WI38 (cell line): Measurements from ENCODE around the gene TSPAN13.

Experiments
- H3K4me3 ChIP-seq: 2 replicates; pipeline ENCODE4 v1.5.1; 2011; ENCODE audit warnings: low read depth, mild to moderate bottlenecking, control low read depth, low read length
- TF ChIP-seq, protein P1 (sequence below): IDR thresholded peaks from 2 replicates; pipeline ENCODE4 v1.5.1; 2012; ENCODE audit warnings: low read depth, mild to moderate bottlenecking, control low read depth, low read length

Gene TSPAN13

DNA sequence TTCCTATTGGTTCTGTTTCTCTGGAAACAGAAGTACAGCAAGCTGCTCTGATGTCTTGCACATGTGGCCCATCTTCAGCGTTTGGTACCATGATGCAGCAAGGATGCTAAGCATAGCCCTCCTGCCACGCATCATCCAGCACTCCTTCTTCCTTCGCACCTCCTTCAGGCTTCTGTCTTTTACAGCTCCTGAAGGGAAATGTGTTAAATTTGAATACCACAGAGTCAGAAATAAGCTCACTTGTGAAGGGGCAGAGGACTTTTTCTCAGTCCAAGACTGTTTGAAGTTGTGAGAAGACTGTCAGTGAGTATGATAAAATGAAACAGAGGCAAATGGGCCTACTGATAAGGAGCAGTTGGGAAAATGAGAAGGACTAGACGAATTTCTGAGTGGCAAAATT is 20.7 kb downstream of the TSPAN13 start:
- TF ChIP-seq, protein P1, sequence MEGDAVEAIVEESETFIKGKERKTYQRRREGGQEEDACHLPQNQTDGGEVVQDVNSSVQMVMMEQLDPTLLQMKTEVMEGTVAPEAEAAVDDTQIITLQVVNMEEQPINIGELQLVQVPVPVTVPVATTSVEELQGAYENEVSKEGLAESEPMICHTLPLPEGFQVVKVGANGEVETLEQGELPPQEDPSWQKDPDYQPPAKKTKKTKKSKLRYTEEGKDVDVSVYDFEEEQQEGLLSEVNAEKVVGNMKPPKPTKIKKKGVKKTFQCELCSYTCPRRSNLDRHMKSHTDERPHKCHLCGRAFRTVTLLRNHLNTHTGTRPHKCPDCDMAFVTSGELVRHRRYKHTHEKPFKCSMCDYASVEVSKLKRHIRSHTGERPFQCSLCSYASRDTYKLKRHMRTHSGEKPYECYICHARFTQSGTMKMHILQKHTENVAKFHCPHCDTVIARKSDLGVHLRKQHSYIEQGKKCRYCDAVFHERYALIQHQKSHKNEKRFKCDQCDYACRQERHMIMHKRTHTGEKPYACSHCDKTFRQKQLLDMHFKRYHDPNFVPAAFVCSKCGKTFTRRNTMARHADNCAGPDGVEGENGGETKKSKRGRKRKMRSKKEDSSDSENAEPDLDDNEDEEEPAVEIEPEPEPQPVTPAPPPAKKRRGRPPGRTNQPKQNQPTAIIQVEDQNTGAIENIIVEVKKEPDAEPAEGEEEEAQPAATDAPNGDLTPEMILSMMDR: no peak

DNA sequence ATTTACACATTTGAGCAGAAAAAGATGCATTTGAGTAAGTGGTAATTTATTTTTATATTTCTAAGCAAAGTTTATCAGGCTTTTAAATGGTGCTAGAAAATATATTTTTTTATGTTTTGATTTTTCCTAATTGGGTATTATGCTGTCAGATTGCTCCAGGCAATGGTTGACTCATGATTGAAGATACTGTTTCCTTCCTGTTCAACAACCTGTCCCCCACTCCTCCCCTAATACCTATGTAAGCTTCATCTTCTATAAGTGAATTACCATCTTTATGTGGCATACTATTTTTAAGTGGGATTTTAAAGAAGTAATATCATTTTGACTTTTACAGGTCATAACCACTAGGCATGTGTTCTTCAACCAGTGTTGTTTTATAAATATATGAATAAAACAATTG is 21.4 kb downstream of the TSPAN13 start:
- no peak overlapping the region for H3K4me3 ChIP-seq
- TF ChIP-seq, protein P1: no peak

More for the DNA sequence above, 20.7 kb downstream of the TSPAN13 start:
- H3K4me3 ChIP-seq: no peak overlapping the region

DNA sequence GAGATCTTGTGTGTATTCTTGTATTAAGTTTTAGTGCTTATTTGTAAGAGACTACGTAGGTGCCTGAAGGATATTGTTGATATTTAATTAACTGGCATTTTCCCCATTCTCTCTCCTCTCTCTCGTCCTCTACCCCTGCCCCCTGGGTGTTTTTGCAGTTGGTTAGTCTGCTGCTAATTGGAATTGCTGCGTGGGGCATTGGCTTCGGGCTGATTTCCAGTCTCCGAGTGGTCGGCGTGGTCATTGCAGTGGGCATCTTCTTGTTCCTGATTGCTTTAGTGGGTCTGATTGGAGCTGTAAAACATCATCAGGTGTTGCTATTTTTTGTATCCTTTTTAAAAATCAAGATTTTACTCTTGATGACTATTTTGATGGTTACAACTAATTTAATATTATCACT is 22.5 kb downstream of the TSPAN13 start:
- TF ChIP-seq, protein P1: no peak
- no peak overlapping the region for H3K4me3 ChIP-seq

DNA sequence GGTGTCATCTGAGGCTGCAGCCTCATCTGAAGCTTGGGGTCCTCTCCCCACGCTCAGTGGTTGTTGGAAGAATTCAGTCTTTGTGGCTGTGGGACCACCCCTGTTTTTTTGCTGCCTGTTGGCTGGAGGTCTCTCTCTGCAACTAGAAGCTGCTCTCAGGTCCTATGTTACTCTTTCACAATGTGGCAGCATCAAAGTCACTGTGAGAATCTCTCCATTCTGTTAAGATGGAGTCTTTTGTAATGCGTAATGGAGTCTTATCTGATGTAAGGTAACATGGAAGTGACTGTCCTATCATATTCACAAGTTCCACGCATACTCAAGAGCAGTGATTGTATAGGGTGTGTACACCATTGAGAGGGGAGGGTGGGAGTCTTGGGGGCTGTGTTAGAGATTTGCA is 24.9 kb downstream of the TSPAN13 start:
- TF ChIP-seq, protein P1: no peak
- no peak overlapping the region for H3K4me3 ChIP-seq

DNA sequence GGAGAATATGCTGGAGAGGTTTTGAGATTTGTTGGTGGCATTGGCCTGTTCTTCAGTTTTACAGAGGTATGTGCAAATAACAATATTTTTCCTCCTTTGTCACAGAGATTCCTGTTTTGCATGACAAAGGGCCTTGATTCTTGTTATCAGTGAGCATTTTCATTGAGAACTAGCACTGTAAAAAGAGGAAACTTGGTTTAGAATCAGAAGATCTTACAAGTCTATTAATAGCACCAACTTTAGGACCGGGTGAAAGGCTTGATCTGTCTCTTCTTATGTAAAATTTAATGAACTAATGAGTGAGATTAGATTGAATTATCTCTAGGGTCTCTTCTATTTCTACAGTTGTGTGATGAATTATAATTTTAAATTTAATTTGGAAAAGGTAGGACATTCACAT is 25.5 kb downstream of the TSPAN13 start:
- TF ChIP-seq, protein P1: no peak
- H3K4me3 ChIP-seq: no peak overlapping the region

DNA sequence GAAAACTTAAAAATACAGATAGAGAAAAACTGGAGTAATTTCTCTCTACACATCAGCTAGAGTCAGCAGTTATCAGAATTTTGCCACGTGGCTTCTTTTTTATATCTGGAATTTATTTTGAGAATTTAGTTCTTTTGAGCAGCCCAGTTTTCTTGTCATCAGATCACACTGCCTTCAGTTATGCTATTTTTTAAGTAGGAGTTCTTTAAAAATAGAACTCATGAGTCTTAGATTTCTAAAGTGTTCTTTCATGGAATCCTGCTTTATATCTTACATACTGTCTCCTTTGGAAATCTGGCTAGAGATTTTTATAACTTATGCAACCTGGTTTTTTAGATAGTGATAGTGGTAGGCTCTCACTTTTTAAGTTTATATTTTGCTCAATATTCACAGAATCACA is 27.0 kb downstream of the TSPAN13 start:
- TF ChIP-seq, protein P1: no peak
- H3K4me3 ChIP-seq: no peak overlapping the region

DNA sequence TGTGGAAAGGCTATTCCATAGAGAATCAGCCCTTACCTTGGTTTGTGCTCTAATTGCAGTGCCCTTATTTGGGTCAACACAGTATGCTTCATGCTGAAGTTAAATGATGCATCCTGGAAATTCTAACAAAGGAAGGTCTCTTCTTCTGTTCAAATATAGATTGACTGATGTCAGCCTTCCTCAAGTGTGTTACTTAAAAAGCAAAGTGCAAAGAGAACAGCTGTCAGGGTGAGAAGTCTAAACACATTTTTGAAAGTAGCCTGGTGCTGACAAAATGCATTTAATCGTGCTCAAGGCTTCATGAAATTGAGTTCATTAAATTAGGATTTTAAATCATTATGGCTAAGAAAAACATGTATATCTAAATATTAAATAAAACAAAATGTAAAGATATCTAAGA is 31.8 kb downstream of the TSPAN13 start:
- no peak overlapping the region for H3K4me3 ChIP-seq
- TF ChIP-seq, protein P1: no peak
